ENCODE results near the gene ZNFX1. TPM values are rescaled to one million over a fixed set of nuclear protein-coding genes. Genes with fewer than 3 reads are reported as not detected.

The ZNFX1 gene
- total and polyA plus RNA-seq, 2 donors (not counting 1 experiment from before 2014, with no cell fraction given): 13.7 to 46.2 TPM

DNA sequence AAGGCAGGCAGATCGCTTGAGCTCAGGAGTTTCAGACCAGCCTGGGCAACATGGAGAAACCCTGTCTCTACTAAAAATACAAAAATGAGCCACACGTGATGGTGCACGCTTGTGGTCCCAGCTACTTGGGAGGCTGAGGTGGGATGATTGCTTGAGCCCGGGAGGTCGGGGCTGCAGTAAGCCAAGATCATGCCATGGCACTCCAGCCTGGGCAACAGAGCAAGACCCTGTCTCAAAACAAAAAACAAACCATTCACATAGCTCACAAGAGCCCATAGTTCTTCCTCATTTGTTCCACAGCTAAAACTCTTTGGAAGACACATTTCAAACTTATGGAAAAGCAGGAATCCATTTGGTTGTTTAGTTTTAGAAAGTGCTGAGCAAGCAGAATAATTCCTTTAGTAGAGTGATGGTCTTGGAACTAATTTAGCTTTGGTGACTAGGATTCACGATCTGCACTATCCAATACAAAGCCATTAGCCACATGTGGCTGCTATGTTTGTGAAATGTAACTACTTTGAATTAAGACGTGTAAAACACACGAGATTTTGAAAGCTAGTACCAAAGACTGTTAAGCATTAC is 4.1 kb downstream of the ZNFX1 start:
- H3K9ac ChIP-seq (ENCODE audit: insufficient read depth, low read length): no peak overlapping the region
- H3K36me3 ChIP-seq (ENCODE audit: control insufficient read depth, insufficient read depth, low read length): peaks cover 11% of the 10 kb centered on the region
- H4K20me1 ChIP-seq (ENCODE audit: control insufficient read depth, extremely low read depth, insufficient read depth, low read length): peaks cover 4% of the 10 kb centered on the region
- H3K4me1 ChIP-seq (ENCODE audit: control insufficient read depth, extremely low read depth, insufficient read depth, low read length): peaks cover 8% of the 10 kb centered on the region
- H3K4me2 ChIP-seq (ENCODE audit: extremely low read depth, insufficient read depth, low read length): no peak overlapping the region
- no peak overlapping the region for H2AFZ ChIP-seq (ENCODE audit: low read length)
- no peak for DNase-seq (ENCODE audit: low read depth in 2 of 2)
- H3K9me3 ChIP-seq (ENCODE audit: control insufficient read depth, insufficient read depth, low read depth, low read length): no peaks in the 10 kb centered on the region
- H3K27ac ChIP-seq (ENCODE audit: insufficient read depth, low read length): no peak overlapping the region
- H3K27me3 ChIP-seq (ENCODE audit: control insufficient read depth, insufficient read depth, low read length): no peaks in the 10 kb centered on the region
- peaks cover 70% of the 10 kb centered on the region for H3K79me2 ChIP-seq (ENCODE audit: control insufficient read depth, insufficient read depth, low read length)
- H3K4me3 ChIP-seq (replicated peaks in 1 of 4; ENCODE audit: control extremely low read depth in 1 of 4, insufficient read depth in 1 of 4, low read depth in 3 of 4, low read length in 4 of 4): no peak overlapping the region
- TF ChIP-seq, protein P1, sequence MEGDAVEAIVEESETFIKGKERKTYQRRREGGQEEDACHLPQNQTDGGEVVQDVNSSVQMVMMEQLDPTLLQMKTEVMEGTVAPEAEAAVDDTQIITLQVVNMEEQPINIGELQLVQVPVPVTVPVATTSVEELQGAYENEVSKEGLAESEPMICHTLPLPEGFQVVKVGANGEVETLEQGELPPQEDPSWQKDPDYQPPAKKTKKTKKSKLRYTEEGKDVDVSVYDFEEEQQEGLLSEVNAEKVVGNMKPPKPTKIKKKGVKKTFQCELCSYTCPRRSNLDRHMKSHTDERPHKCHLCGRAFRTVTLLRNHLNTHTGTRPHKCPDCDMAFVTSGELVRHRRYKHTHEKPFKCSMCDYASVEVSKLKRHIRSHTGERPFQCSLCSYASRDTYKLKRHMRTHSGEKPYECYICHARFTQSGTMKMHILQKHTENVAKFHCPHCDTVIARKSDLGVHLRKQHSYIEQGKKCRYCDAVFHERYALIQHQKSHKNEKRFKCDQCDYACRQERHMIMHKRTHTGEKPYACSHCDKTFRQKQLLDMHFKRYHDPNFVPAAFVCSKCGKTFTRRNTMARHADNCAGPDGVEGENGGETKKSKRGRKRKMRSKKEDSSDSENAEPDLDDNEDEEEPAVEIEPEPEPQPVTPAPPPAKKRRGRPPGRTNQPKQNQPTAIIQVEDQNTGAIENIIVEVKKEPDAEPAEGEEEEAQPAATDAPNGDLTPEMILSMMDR (conservative IDR thresholded peaks at IDR 0.05 in 1 of 2, IDR thresholded peaks at IDR 0.05 in 1 of 2; ENCODE audit: low read depth in 1 of 2, low read length in 2 of 2): no peak
- TF ChIP-seq EZH2 (IDR thresholded peaks at IDR 0.05; ENCODE audit: low read length, missing control alignments): no peak

DNA sequence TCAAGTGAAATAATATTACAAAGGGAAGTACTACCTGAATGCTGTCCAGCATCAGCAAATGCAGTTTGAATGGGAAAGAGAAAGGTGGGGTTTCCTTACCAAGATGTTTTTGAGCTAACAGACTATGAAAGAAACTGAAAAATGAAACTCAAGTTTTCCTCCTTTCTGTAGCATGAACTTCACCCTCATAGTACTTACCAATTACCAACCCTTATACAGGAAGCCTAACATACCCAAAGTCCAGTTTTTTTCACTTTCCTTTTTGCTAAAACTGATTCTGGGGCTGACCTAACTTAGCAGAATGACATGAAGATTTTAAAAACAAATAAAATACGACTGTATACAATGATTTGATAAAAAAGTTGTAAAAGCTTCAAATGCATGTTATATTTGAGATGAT is 5.2 kb downstream of the ZNFX1 start:
- Histone ChIP-seq H3K79me2 (ENCODE audit: control insufficient read depth, insufficient read depth, low read length) (peaks cover 68% of the 10 kb centered on the region), H3K4me3 (replicated peaks in 1 of 4; ENCODE audit: control extremely low read depth in 1 of 4, insufficient read depth in 1 of 4, low read depth in 3 of 4, low read length in 4 of 4) (no peak overlapping the region), H2AFZ (ENCODE audit: low read length) (no peak overlapping the region), H3K4me1 (ENCODE audit: control insufficient read depth, extremely low read depth, insufficient read depth, low read length) (peaks cover 8% of the 10 kb centered on the region), H3K4me2 (ENCODE audit: extremely low read depth, insufficient read depth, low read length) (no peak overlapping the region), H3K36me3 (ENCODE audit: control insufficient read depth, insufficient read depth, low read length) (peaks cover 11% of the 10 kb centered on the region), H3K27ac (ENCODE audit: insufficient read depth, low read length) (no peak overlapping the region), H3K9ac (ENCODE audit: insufficient read depth, low read length) (no peak overlapping the region), H3K27me3 (ENCODE audit: control insufficient read depth, insufficient read depth, low read length) (no peaks in the 10 kb centered on the region), H3K9me3 (ENCODE audit: control insufficient read depth, insufficient read depth, low read depth, low read length) (no peaks in the 10 kb centered on the region), H4K20me1 (ENCODE audit: control insufficient read depth, extremely low read depth, insufficient read depth, low read length) (peaks cover 4% of the 10 kb centered on the region)
- no peak for TF ChIP-seq EZH2 (IDR thresholded peaks at IDR 0.05; ENCODE audit: low read length, missing control alignments)
- TF ChIP-seq, protein P1 (conservative IDR thresholded peaks at IDR 0.05 in 1 of 2, IDR thresholded peaks at IDR 0.05 in 1 of 2; ENCODE audit: low read depth in 1 of 2, low read length in 2 of 2): no peak
- DNase-seq (ENCODE audit: low read depth in 2 of 2): no peak

GRCh38 chr20:49270736-49271135 is 7.1 kb downstream of the ZNFX1 start:
- H3K79me2 ChIP-seq (ENCODE audit: control insufficient read depth, insufficient read depth, low read length): peaks cover 68% of the 10 kb centered on the region
- no peaks in the 10 kb centered on the region for H3K27me3 ChIP-seq (ENCODE audit: control insufficient read depth, insufficient read depth, low read length)
- H3K4me1 ChIP-seq (ENCODE audit: control insufficient read depth, extremely low read depth, insufficient read depth, low read length): peaks cover 10% of the 10 kb centered on the region
- peaks cover 11% of the 10 kb centered on the region for H3K36me3 ChIP-seq (ENCODE audit: control insufficient read depth, insufficient read depth, low read length)
- no peak overlapping the region for H2AFZ ChIP-seq (ENCODE audit: low read length)
- no peak overlapping the region for H3K4me3 ChIP-seq (replicated peaks in 1 of 4; ENCODE audit: control extremely low read depth in 1 of 4, insufficient read depth in 1 of 4, low read depth in 3 of 4, low read length in 4 of 4)
- H3K9ac ChIP-seq (ENCODE audit: insufficient read depth, low read length): no peak overlapping the region
- no peaks in the 10 kb centered on the region for H3K9me3 ChIP-seq (ENCODE audit: control insufficient read depth, insufficient read depth, low read depth, low read length)
- TF ChIP-seq EZH2 (IDR thresholded peaks at IDR 0.05; ENCODE audit: low read length, missing control alignments): no peak
- no peak overlapping the region for H3K27ac ChIP-seq (ENCODE audit: insufficient read depth, low read length)
- no peak for DNase-seq (ENCODE audit: low read depth in 2 of 2)
- no peak overlapping the region for H3K4me2 ChIP-seq (ENCODE audit: extremely low read depth, insufficient read depth, low read length)
- peaks cover 6% of the 10 kb centered on the region for H4K20me1 ChIP-seq (ENCODE audit: control insufficient read depth, extremely low read depth, insufficient read depth, low read length)
